Kidney tubule cell (primary cell): ENCODE measurements around the gene CALCR.

ENCODE experiments used
- DNase-seq: peaks from one replicate; pipeline ENCODE4 v3.0.0-alpha.2; 2018; ENCODE audit warnings: low spot score

CALCR gene

DNA sequence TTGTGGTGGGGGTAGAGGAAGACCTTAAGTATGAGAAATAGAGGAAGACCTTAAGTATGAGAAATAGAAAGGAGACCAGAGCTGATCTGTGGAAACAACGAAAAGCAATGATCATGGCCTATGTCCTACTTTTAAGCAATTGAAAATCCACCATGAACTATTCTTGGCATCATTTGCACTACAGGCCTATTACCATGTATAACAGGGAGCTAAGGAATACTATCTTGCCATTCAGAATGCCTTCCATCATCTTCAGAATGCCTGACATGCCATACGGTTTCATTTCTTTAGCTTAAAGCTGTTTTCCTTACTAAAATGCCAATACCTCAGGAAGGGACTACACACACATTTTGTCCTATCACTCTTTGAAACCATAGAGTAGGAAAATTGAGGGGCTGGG, 127.0 kb downstream of the CALCR start:
- DNase-seq = no peak

- DNase-seq = peak; percentile 51
Observed at GRCh38 chr7:93442478-93443224, 131.9 kb downstream of the CALCR start.

- DNase-seq = no peak
Observed at GRCh38 chr7:93435791-93436190, 138.7 kb downstream of the CALCR start.

GRCh38 chr7:93432130-93432529, 142.4 kb downstream of the CALCR start:
- no peak for DNase-seq

DNA sequence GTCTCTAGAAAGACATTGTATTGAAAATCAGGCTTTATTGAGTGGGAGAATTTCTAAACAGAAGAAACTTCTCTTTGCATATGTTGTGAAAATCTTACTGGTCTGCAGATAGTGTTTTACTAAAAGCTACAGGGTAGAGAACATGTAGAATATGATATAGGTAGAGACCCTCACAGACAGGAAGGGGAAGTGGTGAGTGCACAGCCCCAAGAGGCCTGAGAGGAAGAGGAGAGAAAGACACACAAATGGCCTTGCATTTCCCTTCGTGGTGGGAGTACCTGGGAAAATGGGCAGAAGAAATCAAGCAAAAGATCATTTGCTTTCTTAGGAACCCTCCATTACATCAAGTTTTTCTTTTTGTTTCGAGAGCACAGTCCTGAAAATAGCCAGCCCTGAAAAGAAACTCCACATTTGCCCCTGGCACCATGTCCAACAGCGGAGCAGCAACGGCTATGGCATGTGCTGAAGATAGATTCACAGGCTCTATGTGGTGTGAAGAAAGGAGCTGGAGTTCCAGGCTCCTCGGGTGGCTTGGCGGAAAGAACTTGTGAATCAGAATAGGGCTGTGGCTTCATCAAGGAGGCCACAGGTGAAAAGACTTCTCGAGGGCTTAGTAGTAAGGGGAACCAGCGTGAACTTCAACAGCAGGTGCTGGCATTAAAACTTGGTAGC, 143.5 kb downstream of the CALCR start:
- no peak for DNase-seq

DNA sequence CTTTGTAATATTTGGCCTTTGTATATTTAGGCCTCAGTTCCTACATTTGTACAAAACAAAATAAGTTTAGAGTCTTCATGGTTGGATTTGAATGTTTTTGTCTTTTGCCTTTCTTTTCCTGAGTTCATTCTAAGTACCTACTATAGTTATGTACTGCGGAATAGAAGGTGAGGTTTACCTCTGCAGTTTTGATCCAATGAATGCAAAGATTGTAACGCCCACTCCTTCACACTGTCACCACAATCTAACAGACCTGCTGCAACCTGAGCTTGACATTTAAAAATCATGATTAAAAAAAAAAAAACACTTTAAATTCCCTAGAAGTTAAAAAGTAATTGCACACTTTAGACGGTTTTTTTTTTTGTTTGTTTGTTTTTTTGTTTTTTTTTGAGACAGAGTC, 145.0 kb downstream of the CALCR start:
- DNase-seq = no peak

GRCh38 chr7:93427107-93427506, 147.4 kb downstream of the CALCR start:
- DNase-seq = no peak

GRCh38 chr7:93426155-93426696, 148.3 kb downstream of the CALCR start:
- DNase-seq = no peak

GRCh38 chr7:93414574-93414973, 159.9 kb downstream of the CALCR start:
- DNase-seq = no peak

DNA sequence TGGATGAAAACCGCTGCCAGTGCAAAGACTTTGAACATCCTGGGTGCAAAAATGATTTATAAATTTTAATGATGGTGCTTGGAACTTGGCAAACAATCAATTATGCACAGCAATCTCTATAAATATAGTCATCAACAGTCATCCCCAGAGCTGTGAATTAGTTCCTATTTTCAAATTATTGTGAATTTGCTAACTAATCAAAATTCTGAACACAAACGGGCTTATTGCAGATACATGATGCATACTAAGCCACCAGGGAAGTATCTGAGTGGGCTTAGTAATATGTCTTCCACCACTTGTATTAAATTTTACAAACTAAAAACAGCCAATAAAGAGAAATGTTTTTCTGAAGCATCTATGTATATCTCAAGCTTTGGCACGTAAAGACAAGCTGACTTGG, 165.2 kb downstream of the CALCR start:
- DNase-seq = no peak

GRCh38 chr7:93407239-93407638, 167.3 kb downstream of the CALCR start:
- no peak for DNase-seq

- DNase-seq = no peak
Observed at GRCh38 chr7:93402944-93403343, 171.6 kb downstream of the CALCR start.

DNA sequence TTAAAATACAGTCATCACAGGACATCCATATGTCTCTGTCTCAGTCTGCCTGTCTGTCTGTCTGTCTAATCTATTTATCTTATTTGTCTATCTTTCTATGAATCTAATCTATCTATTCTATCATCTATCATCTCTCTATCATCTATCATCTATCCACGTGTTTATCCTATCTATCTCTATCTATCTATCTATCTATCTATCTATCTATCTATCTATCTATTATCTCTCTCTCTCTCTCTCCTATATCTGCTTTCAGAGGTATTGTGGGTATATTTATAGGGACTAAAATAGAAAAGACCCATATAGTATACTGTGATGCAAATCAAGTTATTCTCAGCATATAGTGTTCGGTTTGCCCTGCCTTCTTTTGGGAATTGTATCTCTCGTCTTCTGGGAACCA, 174.9 kb downstream of the CALCR start:
- no peak for DNase-seq

GRCh38 chr7:93392984-93393383, 181.5 kb downstream of the CALCR start:
- DNase-seq = no peak

DNA sequence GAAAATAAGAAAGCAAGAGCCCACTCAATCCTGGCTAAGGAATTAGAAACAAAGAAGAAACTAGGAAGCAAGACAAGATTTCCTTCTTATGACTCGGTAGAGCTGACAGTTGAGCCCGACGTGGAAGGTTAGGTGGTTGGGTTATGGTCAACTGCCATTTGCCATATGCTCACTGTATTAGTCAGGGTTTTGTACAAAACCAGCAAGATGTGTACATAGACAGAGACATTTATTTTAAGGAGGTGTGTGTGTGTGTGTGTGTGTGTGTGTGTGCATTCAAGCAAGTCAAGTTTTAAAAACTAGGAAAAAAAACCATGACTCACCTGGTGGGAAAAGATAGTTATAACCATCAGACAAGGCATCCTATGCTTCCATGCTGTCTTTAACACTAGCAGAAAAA, 183.9 kb downstream of the CALCR start:
- DNase-seq = peak; percentile 58

GRCh38 chr7:93382362-93382761, 192.2 kb downstream of the CALCR start:
- DNase-seq = no peak

DNA sequence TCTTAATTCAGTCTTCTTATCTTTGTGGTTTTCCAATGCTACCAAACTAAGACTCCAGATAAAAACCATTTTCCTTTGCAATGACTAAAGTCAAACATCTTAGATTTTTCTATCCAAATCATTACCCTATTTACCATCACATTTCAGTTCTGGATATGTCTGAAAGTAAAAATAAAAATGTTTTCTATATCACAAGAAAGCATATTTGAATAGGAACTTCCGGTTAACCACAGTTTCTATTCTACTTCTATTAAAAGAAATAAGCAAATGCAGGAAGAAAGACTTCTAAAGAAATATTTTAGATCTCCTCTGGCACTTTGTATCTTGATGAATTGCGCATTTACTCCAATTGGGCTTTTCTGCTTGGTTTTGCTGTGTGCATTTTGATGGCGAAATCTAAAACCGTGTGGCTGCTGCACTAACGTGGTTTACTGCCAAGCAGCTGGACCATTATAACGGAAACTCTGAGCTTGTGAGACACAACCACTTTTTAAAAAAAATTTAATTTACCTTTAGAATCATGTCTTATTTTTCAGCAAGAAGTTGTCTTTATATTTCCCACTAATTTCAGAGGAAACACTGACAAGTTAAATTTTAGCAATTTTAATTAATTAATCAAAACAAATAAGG, 196.3 kb downstream of the CALCR start:
- no peak for DNase-seq

DNA sequence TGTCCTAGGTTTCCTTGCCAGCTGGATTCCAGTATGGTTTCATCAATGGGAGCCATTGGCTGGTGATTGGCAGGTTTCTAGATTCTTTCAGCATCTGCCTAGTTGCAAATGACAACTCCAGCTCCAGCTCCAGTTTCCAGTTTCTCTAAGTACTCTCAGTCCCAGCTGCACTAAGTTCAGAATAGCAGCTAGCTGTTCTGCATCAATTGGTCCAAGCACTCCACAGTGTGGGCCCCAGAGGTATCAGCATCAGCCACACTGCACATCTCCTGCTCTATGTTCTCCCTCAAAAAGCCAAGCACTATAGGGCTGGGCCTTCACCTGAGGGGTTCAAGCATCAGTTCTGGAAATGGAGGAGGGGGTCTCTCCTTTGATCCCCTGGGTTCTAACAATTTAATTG, 198.9 kb downstream of the CALCR start:
- no peak for DNase-seq
